DOHH2 (cell line): ENCODE results near the gene CYP27B1.

Source experiments
- H3F3A ChIP-seq: fragments of 200-600 bp; sonication (generic), shearing (Covaris generic); 2 replicates; pipeline ENCODE4 v1.6.0; 2016; ENCODE audit warnings: antibody characterized with exemption, mild to moderate bottlenecking; ENCODE audit not compliant: control insufficient read depth, insufficient read depth
- H3K27ac ChIP-seq: fragments of 200-600 bp; sonication (generic); 2 replicates; pipeline ENCODE4 v1.5.1; 2014; ENCODE audit warnings: low read depth, mild to moderate bottlenecking, low read length, moderate library complexity
- H3K27me3 ChIP-seq: fragments of 200-600 bp; sonication (generic); 2 replicates; pipeline ENCODE4 v1.6.1; 2014; ENCODE audit warnings: mild to moderate bottlenecking, low read length, mixed read lengths; ENCODE audit not compliant: control insufficient read depth
- H3K36me3 ChIP-seq: fragments of 200-600 bp; sonication (generic); 2 replicates; pipeline ENCODE4 v1.6.1; 2014; ENCODE audit warnings: mild to moderate bottlenecking, low read length, moderate library complexity, mixed read lengths; ENCODE audit not compliant: control insufficient read depth
- H3K4me1 ChIP-seq: fragments of 200-600 bp; sonication (generic); 2 replicates; pipeline ENCODE4 v1.6.1; 2014; ENCODE audit warnings: mild to moderate bottlenecking, low read length, mixed read lengths; ENCODE audit not compliant: control insufficient read depth
- H3K4me2 ChIP-seq: fragments of 200-600 bp; sonication (generic); 2 replicates; pipeline ENCODE4 v1.6.0; 2014; ENCODE audit warnings: mild to moderate bottlenecking, low read length, moderate library complexity
- H3K4me3 ChIP-seq: fragments of 200-600 bp; sonication (generic); 2 replicates; pipeline ENCODE4 v1.5.1; 2014; ENCODE audit warnings: mild to moderate bottlenecking, low read length, mixed read lengths
- H3K79me2 ChIP-seq: fragments of 200-600 bp; sonication (generic); 2 replicates; pipeline ENCODE4 v1.6.1; 2014; ENCODE audit warnings: mild to moderate bottlenecking, low read length, mixed read lengths; ENCODE audit not compliant: control insufficient read depth
- H3K9me2 ChIP-seq: fragments of 200-600 bp; sonication (generic); replicated peaks from 2 replicates; pipeline ENCODE4 v1.6.1; 2014; ENCODE audit warnings: mild to moderate bottlenecking, low read length, mixed read lengths; ENCODE audit not compliant: control insufficient read depth
- H3K9me3 ChIP-seq: fragments of 200-600 bp; sonication (generic); 2 replicates; pipeline ENCODE4 v1.6.1; 2014; ENCODE audit warnings: antibody characterized with exemption, low read length, mixed read lengths; ENCODE audit not compliant: control insufficient read depth, insufficient read depth
- H4K20me1 ChIP-seq: fragments of 200-600 bp; sonication (generic); 2 replicates; pipeline ENCODE4 v1.6.0; 2014; ENCODE audit warnings: low read depth, mild to moderate bottlenecking, antibody characterized with exemption, low read length, moderate library complexity; ENCODE audit not compliant: control insufficient read depth, insufficient read depth
- CTCF ChIP-seq: fragments of 200-600 bp; sonication (generic); IDR thresholded peaks from one replicate; pipeline ENCODE4 v1.5.1; 2014; ENCODE audit warnings: antibody characterized with exemption, mild to moderate bottlenecking, low read depth, low read length; ENCODE audit not compliant: poor library complexity, severe bottlenecking
- EZH2phosphoT487 ChIP-seq: fragments of 200-600 bp; sonication (generic); IDR thresholded peaks from 2 replicates; pipeline ENCODE4 v1.6.1; 2017; ENCODE audit warnings: borderline replicate concordance, mild to moderate bottlenecking, antibody characterized with exemption, low read length, moderate library complexity, mixed read lengths

Gene CYP27B1

GRCh38 chr12:57750561-57751431 lies 16.1 kb downstream of the CYP27B1 start:
- peaks cover 39% of the 10 kb centered on the region for H3K79me2 ChIP-seq
- no peaks in the 10 kb centered on the region for H3K9me3 ChIP-seq
- peaks cover 60% of the 10 kb centered on the region for H3K36me3 ChIP-seq
- TF ChIP-seq EZH2phosphoT487 (no peak), CTCF (no peak)
- peaks cover 34% of the 10 kb centered on the region for H3F3A ChIP-seq
- H3K27me3 ChIP-seq: no peaks in the 10 kb centered on the region
- H3K27ac ChIP-seq: peak overlapping the region; percentile 57; the same call in 1 of the 2 replicates
- H3K4me2 ChIP-seq: peak overlapping the region; percentile 78
- H3K4me1 ChIP-seq: peaks cover 40% of the 10 kb centered on the region
- peak overlapping the region; percentile 98 for H3K4me3 ChIP-seq
- no peaks in the 10 kb centered on the region for H3K9me2 ChIP-seq
- no peaks in the 10 kb centered on the region; the same call in 1 of the 2 replicates for H4K20me1 ChIP-seq

GRCh38 chr12:57749061-57749460 lies 17.8 kb downstream of the CYP27B1 start:
- Histone ChIP-seq H3K4me3 (no peak overlapping the region), H3K4me2 (no peak overlapping the region), H3K9me2 (no peaks in the 10 kb centered on the region), H3K27ac (no peak overlapping the region), H4K20me1 (no peaks in the 10 kb centered on the region; the same call in 1 of the 2 replicates), H3K79me2 (peaks cover 46% of the 10 kb centered on the region), H3K9me3 (no peaks in the 10 kb centered on the region), H3F3A (peaks cover 31% of the 10 kb centered on the region), H3K36me3 (peaks cover 68% of the 10 kb centered on the region), H3K4me1 (peaks cover 43% of the 10 kb centered on the region), H3K27me3 (no peaks in the 10 kb centered on the region)
- TF ChIP-seq EZH2phosphoT487: no peak
- TF ChIP-seq CTCF: no peak

- Histone ChIP-seq H3K4me2 (peak overlapping the region; percentile 77), H3K36me3 (peaks cover 57% of the 10 kb centered on the region), H3K9me2 (no peaks in the 10 kb centered on the region), H4K20me1 (no peaks in the 10 kb centered on the region; the same call in 1 of the 2 replicates), H3K9me3 (no peaks in the 10 kb centered on the region), H3F3A (peaks cover 29% of the 10 kb centered on the region), H3K27me3 (no peaks in the 10 kb centered on the region), H3K4me3 (peak overlapping the region; percentile 93), H3K4me1 (peaks cover 55% of the 10 kb centered on the region), H3K27ac (no peak overlapping the region), H3K79me2 (peaks cover 41% of the 10 kb centered on the region)
- TF ChIP-seq EZH2phosphoT487 (no peak), CTCF (no peak)
Measured at GRCh38 chr12:57746025-57746424, 20.9 kb downstream of the CYP27B1 start.
